AG08395 (cell line): Measurements from ENCODE around the gene TAS2R14.

Source experiments
- DNase-seq: peaks from one replicate; pipeline ENCODE4 v3.0.0; 2012; ENCODE audit warnings: mixed read lengths, low spot score

Gene TAS2R14

DNA sequence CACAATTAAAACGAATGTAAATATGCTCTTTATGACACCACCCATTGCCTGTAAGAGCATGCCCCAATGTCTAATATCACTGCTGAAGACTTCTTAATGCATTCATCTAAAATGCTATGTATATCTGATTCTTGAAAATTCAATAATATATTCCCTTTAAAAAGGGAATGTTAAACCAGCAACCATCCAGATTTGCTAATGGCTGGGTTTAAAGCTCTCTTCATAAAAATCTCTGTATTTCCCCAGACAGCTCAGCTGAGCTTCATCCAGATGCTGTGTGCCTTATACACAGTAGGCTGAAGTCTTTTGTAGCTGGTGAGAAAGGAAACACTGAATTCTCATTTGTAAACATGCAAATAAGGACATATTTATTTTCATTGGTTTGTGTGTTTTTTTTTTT is at the start of gene TAS2R14:
Gene TAS2R14, minus strand, starts transcription at position 101 of the 400 bp plus-strand sequence. Its CDS starts 56 bp downstream, at position 45.
- DNase-seq: no peak

DNA sequence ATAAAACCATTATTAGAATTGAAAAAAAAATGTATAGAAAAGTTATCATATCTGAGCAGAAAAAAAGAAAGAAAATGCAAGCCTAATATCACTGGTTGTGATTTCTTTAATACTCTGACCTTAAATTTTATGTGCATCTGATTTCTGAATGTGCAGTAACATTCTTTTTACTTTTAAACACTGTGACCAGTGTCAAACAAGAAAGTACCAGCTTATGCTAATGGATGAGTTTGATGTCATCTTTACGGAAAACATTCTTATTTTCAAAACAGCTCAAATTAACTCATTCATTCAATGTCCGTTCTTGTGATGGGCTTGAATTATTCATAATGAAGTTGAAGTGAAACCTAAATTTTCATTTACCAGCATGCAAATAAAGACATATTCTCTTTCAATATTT is 47.7 kb upstream of the TAS2R14 start, which contains the start of gene TAS2R50:
Gene TAS2R50, minus strand, starts transcription at position 101 of the 400 bp plus-strand sequence. Its CDS starts 52 bp downstream, at position 49.
- no peak for DNase-seq

- no peak for DNase-seq
These were observed 43.2 kb upstream of the TAS2R14 start for GRCh38 chr12:10982244-10982643.

- DNase-seq: no peak
These were observed 35.9 kb upstream of the TAS2R14 start for GRCh38 chr12:10974965-10975364.

GRCh38 chr12:10968765-10969456 is 29.8 kb upstream of the TAS2R14 start:
- peak; percentile 45 for DNase-seq

GRCh38 chr12:10967409-10967808 is 28.3 kb upstream of the TAS2R14 start:
- peak; percentile 75 for DNase-seq

- no peak for DNase-seq
These were observed 27.3 kb upstream of the TAS2R14 start for GRCh38 chr12:10966314-10966713.

GRCh38 chr12:10965476-10965875 is 26.4 kb upstream of the TAS2R14 start:
- DNase-seq: peak; percentile 2

GRCh38 chr12:10960211-10960610 is 21.1 kb upstream of the TAS2R14 start:
- no peak for DNase-seq

- no peak for DNase-seq
These were observed 20.7 kb upstream of the TAS2R14 start for GRCh38 chr12:10959804-10960203.

DNA sequence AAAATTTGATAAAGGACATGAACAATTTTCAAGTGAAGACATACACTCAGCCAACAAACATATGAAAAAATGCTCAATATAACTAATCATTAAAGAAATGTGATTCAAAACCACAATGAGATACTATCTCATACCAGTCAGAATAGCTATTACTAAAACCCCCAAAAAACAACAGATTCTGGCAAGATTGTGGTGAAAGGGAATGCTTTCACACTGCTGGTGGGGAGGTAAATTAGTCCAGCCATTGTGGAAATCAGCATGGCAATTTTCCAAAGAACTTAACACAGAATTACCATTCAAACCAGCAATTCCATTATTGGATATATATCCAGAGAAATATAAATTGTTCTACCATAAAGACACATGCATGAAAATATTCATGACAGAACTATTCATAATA is 18.7 kb upstream of the TAS2R14 start:
- DNase-seq: no peak

DNA sequence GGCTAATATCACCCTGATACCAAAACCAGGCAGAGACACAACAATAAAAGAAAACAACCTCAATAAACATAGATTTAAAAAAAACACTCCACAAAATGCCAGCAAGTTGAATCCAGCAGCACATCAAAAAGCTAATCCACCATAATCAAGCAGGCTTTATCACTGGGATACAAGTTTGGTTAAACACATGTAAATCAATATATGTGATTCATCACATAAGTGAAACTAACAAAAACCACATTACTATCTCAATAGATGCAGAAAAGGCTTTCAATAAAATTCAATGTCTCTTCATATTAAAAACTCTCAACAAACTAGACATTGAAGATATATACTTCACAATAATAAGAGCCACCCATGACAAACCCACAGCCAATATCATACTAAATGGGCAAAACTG is 17.0 kb upstream of the TAS2R14 start:
- DNase-seq: no peak

DNA sequence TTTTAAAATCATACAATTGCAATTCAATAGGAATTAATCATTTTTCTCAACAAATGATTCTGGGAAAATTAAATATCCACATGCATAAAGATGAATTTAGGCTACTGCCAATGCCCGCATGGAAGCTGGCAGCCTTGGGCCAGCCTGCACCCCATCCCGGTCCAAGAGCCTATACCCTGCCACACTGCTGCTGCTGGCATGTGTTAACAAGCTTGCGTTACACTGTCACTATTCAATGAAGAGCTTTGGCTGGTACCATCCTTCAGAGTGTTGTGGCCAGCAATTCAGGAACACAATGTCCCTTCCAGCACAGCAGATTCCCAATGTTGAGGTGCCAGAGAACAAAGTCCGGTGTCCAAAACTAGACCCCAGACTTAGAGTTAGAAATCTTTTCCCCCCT is 13.6 kb upstream of the TAS2R14 start:
- DNase-seq: no peak

GRCh38 chr12:10943167-10943566 is 4.1 kb upstream of the TAS2R14 start:
- no peak for DNase-seq

GRCh38 chr12:10941916-10942607 is 3.0 kb upstream of the TAS2R14 start:
- DNase-seq: no peak

GRCh38 chr12:10941369-10941768 is 2.3 kb upstream of the TAS2R14 start:
- no peak for DNase-seq

DNA sequence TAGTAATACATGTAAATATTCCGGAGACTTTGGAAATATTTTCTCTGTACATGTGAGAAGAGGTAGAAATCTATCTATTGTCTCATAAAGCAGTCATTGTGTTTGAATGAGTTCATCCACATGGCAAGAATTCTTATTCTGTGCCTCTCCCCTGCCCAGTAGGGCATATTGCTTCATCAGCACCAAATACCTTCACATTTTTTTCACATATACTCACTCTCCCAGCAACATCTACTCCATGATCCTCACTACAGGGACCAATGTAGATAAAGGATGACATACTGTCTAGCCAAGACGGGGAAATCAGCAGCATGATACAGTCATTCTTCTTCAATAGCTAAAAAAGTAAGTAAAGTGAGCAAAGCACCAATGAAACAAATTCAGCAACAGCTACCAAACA is 1.3 kb upstream of the TAS2R14 start:
- DNase-seq: peak; percentile 70

DNA sequence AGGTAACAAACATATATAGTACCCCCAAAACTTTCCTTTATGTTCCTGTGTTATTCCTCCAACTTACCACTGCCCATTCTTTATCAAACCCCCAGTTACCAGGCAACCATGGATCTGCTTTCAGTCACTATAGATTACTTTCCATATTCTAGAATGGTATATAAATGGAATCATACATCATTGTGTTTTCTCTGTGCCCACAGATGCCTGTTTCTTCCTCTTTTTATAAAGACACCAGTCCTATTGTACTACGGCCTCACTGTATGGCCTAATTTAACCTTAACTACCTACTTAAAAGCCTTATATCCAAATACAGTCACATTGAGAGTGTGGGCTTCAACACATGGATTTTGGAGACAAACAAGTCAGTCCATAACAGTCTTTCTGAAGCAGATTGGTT is 2.6 kb downstream of the TAS2R14 start:
- no peak for DNase-seq

GRCh38 chr12:10928746-10929286 is 10.2 kb downstream of the TAS2R14 start, which contains the start of gene PRH2:
Gene PRH2 (plus strand): TSS chr12:10929236. CDS start chr12:10929274, 38 bp downstream.
- no peak for DNase-seq

DNA sequence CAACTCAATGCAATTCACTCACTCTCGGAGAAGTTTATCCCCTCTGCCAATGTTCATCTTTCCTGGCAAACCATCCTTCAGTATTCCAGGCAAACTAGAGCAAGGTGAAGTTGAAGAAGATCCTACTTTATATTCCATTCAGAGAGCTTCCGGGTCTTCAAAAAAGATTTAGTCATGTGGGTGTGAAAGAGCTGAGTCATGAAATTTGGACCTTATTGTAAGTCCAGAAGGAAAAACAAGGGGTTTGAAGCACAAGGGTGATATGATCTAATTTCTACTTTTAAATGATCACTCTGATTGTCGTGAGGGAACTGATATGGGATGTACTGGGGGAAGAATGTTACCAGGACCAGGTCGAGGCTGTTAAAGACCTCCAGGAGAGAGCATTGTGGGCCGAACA is 12.8 kb downstream of the TAS2R14 start:
- DNase-seq: no peak

DNA sequence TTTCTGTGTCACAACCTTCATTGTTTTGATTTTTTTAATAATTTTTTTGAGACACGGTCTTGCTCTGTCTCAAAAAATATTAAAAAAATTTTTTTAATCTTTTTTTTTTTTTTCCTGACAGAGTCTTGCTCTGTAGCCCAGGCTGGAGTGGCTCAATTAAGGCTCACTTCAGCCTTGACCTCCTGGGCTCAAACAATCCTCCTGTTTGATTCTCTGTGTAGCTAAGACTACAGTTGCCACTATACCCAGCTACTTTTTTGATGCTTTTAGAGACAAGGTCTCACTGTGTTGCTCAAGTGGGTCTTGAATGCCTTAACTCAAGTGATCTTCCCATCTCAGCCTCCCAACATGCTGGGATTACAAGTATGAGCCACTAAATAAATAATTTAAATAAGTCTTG is 19.3 kb downstream of the TAS2R14 start:
- DNase-seq: no peak

DNA sequence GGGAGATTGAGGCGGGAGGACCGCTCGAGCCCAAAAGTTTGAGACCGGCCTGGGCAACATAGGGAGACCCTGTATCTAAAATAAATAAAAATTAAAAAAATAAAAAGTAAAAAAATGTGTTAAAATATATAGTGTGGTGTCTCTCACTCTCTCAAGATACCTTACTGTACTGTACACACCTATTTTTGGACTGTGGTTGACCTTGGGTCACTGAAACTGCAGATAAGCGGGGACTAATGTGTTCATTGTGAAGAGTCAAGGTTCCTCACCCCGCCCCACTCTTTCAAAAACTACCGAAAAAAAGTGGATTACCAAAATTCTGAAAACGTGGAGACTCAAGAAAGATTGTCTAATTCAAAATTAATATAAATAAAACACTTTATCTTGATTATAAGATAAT is 28.7 kb downstream of the TAS2R14 start:
- no peak for DNase-seq

DNA sequence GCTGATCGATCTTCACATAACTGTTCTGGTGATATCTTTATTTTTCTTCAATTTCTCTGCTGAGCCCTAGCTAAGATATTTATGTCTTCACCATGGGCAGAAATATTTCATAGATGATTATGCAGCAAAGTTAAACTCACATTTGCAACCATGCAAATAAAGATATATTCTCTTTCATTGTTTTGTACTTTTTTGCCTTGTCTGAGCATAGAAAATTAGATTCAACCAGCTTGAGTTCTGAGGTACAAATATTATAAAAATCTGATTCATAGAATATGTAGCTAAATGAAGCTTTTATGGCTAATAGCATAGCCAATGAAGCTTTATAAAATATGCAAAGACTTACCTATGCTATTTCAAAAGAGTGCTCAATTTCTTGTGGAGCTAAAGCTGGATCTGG is 29.6 kb downstream of the TAS2R14 start, which contains the start of gene TAS2R13:
Gene TAS2R13, minus strand, starts transcription at position 101 of the 400 bp plus-strand sequence. CDS start 264 bp downstream, outside the sequence.
- no peak for DNase-seq
